Esophagus squamous epithelium (tissue), 5 donors: ENCODE measurements around the gene TBC1D17. TPM values are rescaled to one million over a fixed set of nuclear protein-coding genes. Genes with fewer than 3 reads are reported as not detected.

Source experiments
- DNase-seq: peaks from one replicate; lab custom pipeline; 2025; lab: John Stamatoyannopoulos, UW
- H3K27ac ChIP-seq, 4 donors: fragments of 200-600 bp; sonication (generic); one replicate each; pipeline ENCODE4 v1.5.1; 2016 to 2019; ENCODE audit warnings: mild to moderate bottlenecking in 1 of 4
- H3K27me3 ChIP-seq, 4 donors: fragments of 200-600 bp; sonication (generic); 1 replicate in 3 of 4; 2 replicates in 1 of 4; pipeline versions ENCODE4 v1.5.1 to v1.6.0; 2017 to 2021; ENCODE audit warnings: antibody characterized with exemption in 1 of 4
- H3K36me3 ChIP-seq, 3 donors: fragments of 200-600 bp; sonication (generic); one replicate each; pipeline ENCODE4 v1.5.1; 2016 to 2019
- H3K4me1 ChIP-seq, 3 donors: fragments of 200-600 bp; sonication (generic); one replicate each; pipeline ENCODE4 v1.5.1; 2017 to 2019
- H3K4me3 ChIP-seq, 4 donors: fragments of 200-600 bp; sonication (generic); 1 replicate in 3 of 4; 2 replicates in 1 of 4; pipeline ENCODE4 v1.5.1; 2016 to 2019; ENCODE audit warnings: mild to moderate bottlenecking in 2 of 4, moderate library complexity in 1 of 4
- H3K9me3 ChIP-seq, 3 donors: fragments of 200-600 bp; sonication (generic); one replicate each; pipeline ENCODE4 v1.5.1; 2016 to 2019
- CTCF ChIP-seq, 6 experiments: fragments of 450-650 bp in 4 of 6; fragments of 200-600 bp in 2 of 6; sonication (generic) in 2 of 6; IDR thresholded peaks; one replicate each; pipeline ENCODE4 v1.5.1; 2016 to 2019; ENCODE audit warnings: antibody characterized with exemption in 6 of 6, mild to moderate bottlenecking in 4 of 6, moderate library complexity in 4 of 6
- POLR2A ChIP-seq, 4 donors: fragments of 450-650 bp; IDR thresholded peaks; one replicate each; pipeline ENCODE4 v1.6.1; 2017; ENCODE audit warnings: antibody characterized with exemption in 4 of 4, mild to moderate bottlenecking in 4 of 4, moderate library complexity in 3 of 4
- WGBS, 2 donors: methylation state at CpG; one replicate each; pipeline ENCODE4 v1.1.5; 2018; 5-methylcytosine and 5-hydroxymethylcytosine counted together
- intact Hi-C: fragments of 100-400 bp; cut with DNase I; formaldehyde crosslinking; loops from one replicate; pipeline ENCODE4 v1.15.0; 2022
- total RNA-seq, 4 donors: library from RNA; depleted of rRNA; stranded (reverse); fragments of >200 nt; gene quantifications; one replicate each; pipeline ENCODE4 v1.1.0, GENCODE V29; 2016
- donor health status: DM: yes; HTN: yes; CAD: no.

Gene TBC1D17
- total RNA-seq, 4 donors from 2014 or later, result 6.7 to 25.9 (median 16.9) TPM

- 89 to 96% methylated on average over 9 to 11 of the region's 29 CpGs for WGBS, 2 donors
- H3K9me3 ChIP-seq, result no peaks in the 10 kb centered on the region
- H3K36me3 ChIP-seq, result peaks cover 0 to 40% (median 3%) of the 10 kb centered on the region in 3 donors
- peaks cover 26 to 63% (median 38%) of the 10 kb centered on the region in 3 donors for H3K4me1 ChIP-seq
- intact Hi-C loops, result loop anchor here (10.0 kb wide), 1 partner anchor 58 kb away; the partner anchor contains the start of genes FUZ and MED25
- H3K27ac ChIP-seq, result no peak overlapping the region
- no peaks in the 10 kb centered on the region for H3K27me3 ChIP-seq
- no peak for TF ChIP-seq CTCF (IDR thresholded peaks at IDR 0.05)
- TF ChIP-seq POLR2A (IDR thresholded peaks at IDR 0.05), result no peak
- H3K4me3 ChIP-seq, result no peak overlapping the region
- DNase-seq, result no peak
These were observed 4.4 kb upstream of the TBC1D17 start for GRCh38 chr19:49873129-49873521.

GRCh38 chr19:49873834-49874233 lies 3.7 kb upstream of the TBC1D17 start:
- intact Hi-C loops, result loop anchor here (10.0 kb wide), 1 partner anchor 59 kb away; the partner anchor contains the start of genes FUZ and MED25
- Histone ChIP-seq H3K27me3 (no peaks in the 10 kb centered on the region), H3K4me3 (no peak overlapping the region), H3K36me3 (peaks cover 0 to 43% (median 3%) of the 10 kb centered on the region in 3 donors), H3K27ac (peak overlapping the region in 1 of 4 donors; percentile 100), H3K4me1 (peaks cover 32 to 63% (median 37%) of the 10 kb centered on the region in 3 donors), H3K9me3 (no peaks in the 10 kb centered on the region)
- 92 to 93% methylated on average over 8 to 10 of the region's 10 CpGs for WGBS, 2 donors
- no peak for TF ChIP-seq CTCF (IDR thresholded peaks at IDR 0.05)
- TF ChIP-seq POLR2A (IDR thresholded peaks at IDR 0.05), result no peak
- no peak for DNase-seq

- H3K27ac ChIP-seq, result peak overlapping the region; percentile 98 to 100 (median 99)
These were observed 2.9 kb upstream of the TBC1D17 start for GRCh38 chr19:49874503-49875157.

GRCh38 chr19:49875177-49875576 lies 2.3 kb upstream of the TBC1D17 start:
- no peaks in the 10 kb centered on the region for H3K9me3 ChIP-seq
- WGBS, 2 donors, result 67 to 69% methylated on average over 2 to 4 of the region's 4 CpGs
- no peak for DNase-seq
- H3K36me3 ChIP-seq, result peaks cover 4 to 56% (median 11%) of the 10 kb centered on the region in 3 donors
- no peak for TF ChIP-seq CTCF (IDR thresholded peaks at IDR 0.05)
- no peak for TF ChIP-seq POLR2A (IDR thresholded peaks at IDR 0.05)
- no peaks in the 10 kb centered on the region for H3K27me3 ChIP-seq
- peak overlapping the region; percentile 86 to 99 (median 94) for H3K4me3 ChIP-seq
- peaks cover 27 to 58% (median 35%) of the 10 kb centered on the region in 3 donors for H3K4me1 ChIP-seq
- intact Hi-C loops, result loop anchor here (10.0 kb wide), 1 partner anchor 60 kb away; the partner anchor contains the start of genes FUZ and MED25
- H3K27ac ChIP-seq, result peak overlapping the region; percentile 98 to 100 (median 99)

More at GRCh38 chr19:49874503-49875157, 2.9 kb upstream of the TBC1D17 start:
- no peak overlapping the region for H3K4me3 ChIP-seq
- H3K9me3 ChIP-seq, result no peaks in the 10 kb centered on the region
- 78 to 84% methylated on average over 5 to 7 of the region's 11 CpGs for WGBS, 2 donors
- peaks cover 32 to 63% (median 39%) of the 10 kb centered on the region in 3 donors for H3K4me1 ChIP-seq
- H3K36me3 ChIP-seq, result peaks cover 0 to 51% (median 8%) of the 10 kb centered on the region in 3 donors
- TF ChIP-seq POLR2A (IDR thresholded peaks at IDR 0.05) (no peak), CTCF (IDR thresholded peaks at IDR 0.05) (no peak)
- no peak for DNase-seq
- intact Hi-C loops, result loop anchor here (10.0 kb wide), 1 partner anchor 60 kb away; the partner anchor contains the start of genes FUZ and MED25
- no peaks in the 10 kb centered on the region for H3K27me3 ChIP-seq
